Measurements from ENCODE around the gene USO1.

DNA sequence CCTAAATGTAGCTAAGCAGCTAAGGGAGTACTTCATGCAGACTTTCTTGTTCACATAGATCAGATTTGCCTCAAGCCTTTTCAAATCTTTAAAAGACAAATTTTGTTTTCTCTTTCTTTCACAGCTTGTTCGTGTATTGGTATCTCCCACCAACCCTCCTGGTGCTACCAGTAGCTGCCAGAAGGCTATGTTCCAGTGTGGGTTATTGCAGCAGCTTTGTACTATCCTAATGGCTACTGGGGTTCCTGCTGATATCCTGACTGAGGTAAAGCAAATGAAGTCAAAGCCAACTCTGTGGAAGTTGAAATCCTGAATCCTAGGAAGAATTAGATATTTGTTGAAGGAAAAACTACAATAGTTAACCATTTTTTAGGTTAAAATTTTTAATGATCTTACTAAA is 62.6 kb downstream of the USO1 start:
- TF ChIP-seq POLR2A (IDR thresholded peaks at IDR 0.05), result no peak
- TF ChIP-seq, protein P1, sequence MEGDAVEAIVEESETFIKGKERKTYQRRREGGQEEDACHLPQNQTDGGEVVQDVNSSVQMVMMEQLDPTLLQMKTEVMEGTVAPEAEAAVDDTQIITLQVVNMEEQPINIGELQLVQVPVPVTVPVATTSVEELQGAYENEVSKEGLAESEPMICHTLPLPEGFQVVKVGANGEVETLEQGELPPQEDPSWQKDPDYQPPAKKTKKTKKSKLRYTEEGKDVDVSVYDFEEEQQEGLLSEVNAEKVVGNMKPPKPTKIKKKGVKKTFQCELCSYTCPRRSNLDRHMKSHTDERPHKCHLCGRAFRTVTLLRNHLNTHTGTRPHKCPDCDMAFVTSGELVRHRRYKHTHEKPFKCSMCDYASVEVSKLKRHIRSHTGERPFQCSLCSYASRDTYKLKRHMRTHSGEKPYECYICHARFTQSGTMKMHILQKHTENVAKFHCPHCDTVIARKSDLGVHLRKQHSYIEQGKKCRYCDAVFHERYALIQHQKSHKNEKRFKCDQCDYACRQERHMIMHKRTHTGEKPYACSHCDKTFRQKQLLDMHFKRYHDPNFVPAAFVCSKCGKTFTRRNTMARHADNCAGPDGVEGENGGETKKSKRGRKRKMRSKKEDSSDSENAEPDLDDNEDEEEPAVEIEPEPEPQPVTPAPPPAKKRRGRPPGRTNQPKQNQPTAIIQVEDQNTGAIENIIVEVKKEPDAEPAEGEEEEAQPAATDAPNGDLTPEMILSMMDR (IDR thresholded peaks at IDR 0.05), result no peak

All from prostate gland (tissue), 2 donors.